Measurements from ENCODE around the gene MLC1.

The MLC1 gene

DNA sequence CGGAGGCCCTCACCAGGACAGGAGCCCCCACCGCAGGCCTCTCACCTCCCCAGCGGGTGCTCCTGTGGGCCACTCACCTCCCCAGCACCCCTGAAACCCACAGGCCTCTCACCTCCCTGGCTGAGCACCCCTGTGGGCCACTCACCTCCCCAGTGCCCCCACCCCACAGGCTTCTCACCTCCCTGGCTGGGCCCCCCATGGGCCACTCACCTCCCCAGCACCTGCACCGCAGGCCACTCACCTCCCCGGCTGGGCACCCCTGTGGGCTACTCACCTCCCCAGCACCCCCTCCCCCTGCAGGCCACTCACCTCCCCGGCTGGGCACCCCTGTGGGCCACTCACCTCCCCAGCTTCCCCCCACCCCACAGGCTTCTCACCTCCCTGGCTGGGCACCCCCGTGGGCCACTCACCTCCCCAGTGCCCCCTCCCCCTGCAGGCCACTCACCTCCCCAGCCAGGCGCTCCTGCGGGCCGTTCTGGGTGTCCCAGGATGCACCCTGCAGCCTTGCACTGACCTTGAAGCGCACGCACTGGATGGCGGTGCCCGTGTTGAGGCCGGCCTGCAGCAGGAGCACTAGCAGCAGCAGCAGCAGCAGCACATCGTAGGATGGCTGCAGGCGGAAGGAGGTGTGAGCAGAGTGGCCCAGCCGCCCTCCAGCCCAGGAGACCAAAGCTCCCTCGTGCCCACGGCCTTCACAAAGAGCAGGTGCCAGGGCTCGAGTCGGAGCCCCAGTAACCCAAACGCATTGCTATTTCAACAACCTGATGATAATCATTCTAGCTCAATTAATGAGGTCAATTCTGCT lies 21.4 kb downstream of the MLC1 start:
- TF ChIP-seq, protein P1, sequence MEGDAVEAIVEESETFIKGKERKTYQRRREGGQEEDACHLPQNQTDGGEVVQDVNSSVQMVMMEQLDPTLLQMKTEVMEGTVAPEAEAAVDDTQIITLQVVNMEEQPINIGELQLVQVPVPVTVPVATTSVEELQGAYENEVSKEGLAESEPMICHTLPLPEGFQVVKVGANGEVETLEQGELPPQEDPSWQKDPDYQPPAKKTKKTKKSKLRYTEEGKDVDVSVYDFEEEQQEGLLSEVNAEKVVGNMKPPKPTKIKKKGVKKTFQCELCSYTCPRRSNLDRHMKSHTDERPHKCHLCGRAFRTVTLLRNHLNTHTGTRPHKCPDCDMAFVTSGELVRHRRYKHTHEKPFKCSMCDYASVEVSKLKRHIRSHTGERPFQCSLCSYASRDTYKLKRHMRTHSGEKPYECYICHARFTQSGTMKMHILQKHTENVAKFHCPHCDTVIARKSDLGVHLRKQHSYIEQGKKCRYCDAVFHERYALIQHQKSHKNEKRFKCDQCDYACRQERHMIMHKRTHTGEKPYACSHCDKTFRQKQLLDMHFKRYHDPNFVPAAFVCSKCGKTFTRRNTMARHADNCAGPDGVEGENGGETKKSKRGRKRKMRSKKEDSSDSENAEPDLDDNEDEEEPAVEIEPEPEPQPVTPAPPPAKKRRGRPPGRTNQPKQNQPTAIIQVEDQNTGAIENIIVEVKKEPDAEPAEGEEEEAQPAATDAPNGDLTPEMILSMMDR (IDR thresholded peaks at IDR 0.05; ENCODE audit: low read depth, low read length, missing control alignments) = no peak
- H3K4me3 ChIP-seq (ENCODE audit: low read depth, low read length) = no peak overlapping the region
- no peak for DNase-seq (ENCODE audit: low read depth)

DNA sequence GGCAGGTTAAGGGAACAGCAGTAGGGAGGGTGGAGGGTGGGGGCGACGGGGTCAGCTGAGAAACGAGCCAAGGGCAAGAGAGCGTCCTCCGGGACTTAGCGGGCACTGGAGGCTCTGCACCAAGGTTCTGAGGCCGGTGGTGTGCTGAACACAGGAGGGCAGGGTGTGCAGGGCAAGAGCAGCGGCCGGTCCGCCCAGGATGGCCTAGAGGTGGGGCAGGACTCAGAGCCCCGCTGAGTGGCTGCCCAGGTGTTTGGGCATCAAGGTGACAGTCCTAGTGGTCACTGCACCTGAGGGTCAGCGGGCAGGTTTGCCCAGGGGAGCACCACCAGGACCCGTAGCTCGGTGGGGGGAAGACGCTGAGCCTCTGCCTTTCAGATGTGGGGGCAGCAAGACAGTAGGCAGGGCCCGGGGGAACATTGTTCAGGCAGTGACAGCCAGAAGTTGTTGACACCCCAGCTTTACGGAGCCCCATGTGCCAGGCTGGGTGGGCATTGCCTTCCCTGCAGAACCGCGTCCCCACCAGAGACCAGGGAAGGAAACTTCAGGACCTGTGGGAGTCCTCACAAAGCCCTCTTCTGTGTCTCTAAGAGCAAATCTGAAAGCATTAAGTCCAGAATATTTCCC lies 22.6 kb downstream of the MLC1 start:
- no peak for DNase-seq (ENCODE audit: low read depth)
- no peak overlapping the region for H3K4me3 ChIP-seq (ENCODE audit: low read depth, low read length)
- TF ChIP-seq, protein P1 (IDR thresholded peaks at IDR 0.05; ENCODE audit: low read depth, low read length, missing control alignments) = no peak

DNA sequence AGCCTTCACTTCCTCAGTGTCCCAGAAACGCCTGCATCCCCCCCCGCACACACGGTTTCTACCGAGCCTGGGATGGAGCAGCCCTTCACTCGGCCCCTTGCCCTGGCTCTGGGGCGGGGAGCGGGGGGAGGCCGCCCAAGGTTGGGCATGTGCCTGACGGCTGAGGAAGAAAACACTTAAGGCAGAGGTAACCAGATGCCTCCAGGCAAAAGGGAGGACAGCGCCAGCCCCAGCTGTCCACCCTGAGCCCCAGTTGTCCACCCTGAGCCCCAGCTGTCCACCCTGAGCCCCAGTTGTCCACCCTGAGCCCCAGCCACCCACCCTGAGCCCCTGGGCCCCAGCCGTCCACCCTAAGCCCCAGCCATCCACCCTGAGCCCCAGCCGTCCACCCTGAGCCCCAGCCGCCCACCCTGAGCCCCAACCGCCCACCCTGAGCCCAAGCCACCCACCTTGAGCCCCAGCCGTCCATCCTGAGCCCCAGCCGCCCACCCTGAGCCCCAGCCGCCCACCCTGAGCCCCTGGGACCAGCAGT lies 23.3 kb downstream of the MLC1 start:
- DNase-seq (ENCODE audit: low read depth) = no peak
- H3K4me3 ChIP-seq (ENCODE audit: low read depth, low read length) = no peak overlapping the region
- TF ChIP-seq, protein P1 (IDR thresholded peaks at IDR 0.05; ENCODE audit: low read depth, low read length, missing control alignments) = no peak

DNA sequence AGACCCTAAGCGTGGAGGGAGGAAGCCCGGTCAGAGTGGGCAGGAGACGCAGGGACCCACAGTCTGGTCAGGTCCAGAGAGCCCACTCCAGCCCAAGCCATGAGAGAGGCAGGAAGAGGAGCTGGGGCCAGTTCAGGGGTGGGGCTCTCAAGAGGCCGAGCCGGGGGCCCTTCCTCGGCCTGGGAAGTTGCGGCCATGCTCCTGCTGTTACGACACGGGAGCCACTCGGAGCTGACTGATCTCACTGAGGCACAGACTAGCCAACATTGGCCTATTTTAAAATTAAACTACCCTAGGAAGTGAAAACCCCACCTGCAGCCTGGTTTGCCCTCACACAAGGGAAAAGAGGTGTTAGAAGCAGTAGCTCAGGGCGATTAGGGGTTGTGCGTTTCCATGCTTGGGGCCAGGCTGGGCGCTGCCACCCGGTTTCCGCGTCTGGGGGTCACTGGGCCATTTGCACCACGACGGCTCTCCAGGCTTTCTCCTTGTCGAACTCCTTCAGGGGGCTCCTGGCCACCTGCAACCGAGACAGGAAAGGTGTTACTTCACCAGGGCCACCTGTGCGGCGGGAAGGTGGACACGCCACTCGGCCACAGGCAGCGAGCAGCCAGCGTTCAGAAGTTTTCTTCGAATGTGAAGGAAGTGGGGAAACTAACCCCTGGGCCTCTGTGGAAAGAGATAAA lies 23.9 kb downstream of the MLC1 start:
- TF ChIP-seq, protein P1 (IDR thresholded peaks at IDR 0.05; ENCODE audit: low read depth, low read length, missing control alignments) = no peak
- DNase-seq (ENCODE audit: low read depth) = no peak

DNA sequence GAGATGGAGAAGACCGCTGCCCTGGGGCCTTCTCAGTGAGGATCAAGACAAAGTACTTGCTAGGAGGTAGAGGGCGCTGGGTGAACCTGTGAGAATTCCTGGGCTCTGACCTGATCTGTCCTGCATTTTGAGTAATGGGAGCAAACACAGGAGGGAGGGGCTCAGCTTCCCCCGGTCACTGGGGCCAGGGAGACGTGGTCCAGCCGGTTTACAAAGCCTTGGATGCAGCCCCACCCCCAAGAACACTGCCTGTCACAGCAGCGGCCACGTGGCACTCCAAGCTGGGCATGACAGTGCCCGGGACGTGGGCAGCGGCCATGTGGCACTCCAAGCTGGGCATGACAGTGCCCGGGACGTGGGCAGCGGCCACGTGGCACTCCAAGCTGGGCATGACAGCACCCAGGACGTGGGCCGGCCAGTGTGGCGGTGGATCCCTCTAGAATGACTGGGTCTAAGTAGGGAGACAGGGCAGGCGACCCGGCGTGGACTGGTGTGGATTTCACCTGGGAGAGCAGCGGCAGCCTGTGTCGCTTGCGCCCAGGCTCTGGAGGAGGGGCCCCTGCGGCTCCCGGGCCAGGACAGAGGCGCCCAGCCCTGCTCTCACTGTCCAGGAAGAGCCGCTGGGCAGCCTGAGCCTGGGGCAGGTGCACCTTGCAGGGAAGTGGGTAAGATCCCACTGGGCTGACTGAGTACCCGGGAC lies 24.6 kb downstream of the MLC1 start:
- no peak overlapping the region for H3K4me3 ChIP-seq (ENCODE audit: low read depth, low read length)
- TF ChIP-seq, protein P1 (IDR thresholded peaks at IDR 0.05; ENCODE audit: low read depth, low read length, missing control alignments) = no peak
- no peak for DNase-seq (ENCODE audit: low read depth)

More for the DNA sequence above, 23.9 kb downstream of the MLC1 start:
- no peak overlapping the region for H3K4me3 ChIP-seq (ENCODE audit: low read depth, low read length)

DNA sequence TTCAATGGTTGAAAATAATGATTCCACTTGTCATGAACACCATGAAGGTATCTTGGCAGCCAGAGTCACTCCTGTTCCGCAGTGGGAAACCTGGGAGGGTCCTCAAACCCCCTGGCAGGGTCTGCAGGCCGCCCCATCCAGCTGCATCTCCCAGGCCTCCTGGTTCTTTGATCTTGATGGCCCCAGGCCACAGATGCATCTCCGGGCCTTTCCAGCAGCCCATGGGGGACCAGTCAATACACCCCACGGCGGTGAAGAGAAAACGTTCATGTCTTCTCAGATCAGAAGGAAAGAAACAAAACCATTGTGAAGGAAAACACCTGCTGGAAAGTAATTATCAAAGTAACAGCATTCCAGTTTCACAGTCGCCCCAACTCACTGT lies 25.4 kb downstream of the MLC1 start:
- H3K4me3 ChIP-seq (ENCODE audit: low read depth, low read length) = no peak overlapping the region
- TF ChIP-seq, protein P1 (IDR thresholded peaks at IDR 0.05; ENCODE audit: low read depth, low read length, missing control alignments) = no peak

More for the DNA sequence above, 25.4 kb downstream of the MLC1 start:
- no peak for DNase-seq (ENCODE audit: low read depth)
